Central memory CD4-positive, alpha-beta T cell (primary cell): Measurements from ENCODE around the gene DCLK2.

Source experiments
- DNase-seq: peaks from one replicate; pipeline ENCODE4 v3.0.0; 2022
- total RNA-seq, 3 experiments: gene quantifications; one replicate each; lab custom pipeline; 2026; lab: John Stamatoyannopoulos, UW

DCLK2 gene
- 0 reads per million in 3 experiments for total RNA-seq

- no peak for DNase-seq
Measured at GRCh38 chr4:150078041-150078578, at the start of gene DCLK2. DCLK2 (plus strand) TSS chr4:150078445; CDS start chr4:150079028, 583 bp downstream.

GRCh38 chr4:150032541-150032940 is 45.7 kb upstream of the DCLK2 start:
- DNase-seq = no peak

- no peak for DNase-seq
Measured at GRCh38 chr4:150033081-150033480, 45.2 kb upstream of the DCLK2 start.

GRCh38 chr4:150033901-150034300 is 44.3 kb upstream of the DCLK2 start:
- no peak for DNase-seq

- no peak for DNase-seq
Measured at GRCh38 chr4:150037251-150037856, 40.9 kb upstream of the DCLK2 start.

GRCh38 chr4:150038335-150039076 is 39.7 kb upstream of the DCLK2 start:
- no peak for DNase-seq

- no peak for DNase-seq
Measured at GRCh38 chr4:150039274-150040127, 38.7 kb upstream of the DCLK2 start.

- DNase-seq = no peak
Measured at GRCh38 chr4:150044517-150044916, 33.7 kb upstream of the DCLK2 start.

GRCh38 chr4:150045410-150045809 is 32.8 kb upstream of the DCLK2 start:
- no peak for DNase-seq

- DNase-seq = no peak
Measured at GRCh38 chr4:150046728-150047217, 31.5 kb upstream of the DCLK2 start.

- no peak for DNase-seq
Measured at GRCh38 chr4:150047546-150047945, 30.7 kb upstream of the DCLK2 start.

GRCh38 chr4:150049682-150050081 is 28.6 kb upstream of the DCLK2 start:
- no peak for DNase-seq

GRCh38 chr4:150050566-150050965 is 27.7 kb upstream of the DCLK2 start:
- DNase-seq = no peak

- no peak for DNase-seq
Measured at GRCh38 chr4:150051111-150051510, 27.1 kb upstream of the DCLK2 start.

GRCh38 chr4:150055467-150055866 is 22.8 kb upstream of the DCLK2 start:
- DNase-seq = no peak

- no peak for DNase-seq
Measured at GRCh38 chr4:150056569-150056968, 21.7 kb upstream of the DCLK2 start.

GRCh38 chr4:150061086-150061776 is 17.0 kb upstream of the DCLK2 start:
- no peak for DNase-seq

- no peak for DNase-seq
Measured at GRCh38 chr4:150063128-150063527, 15.1 kb upstream of the DCLK2 start.

- DNase-seq = no peak
Measured at GRCh38 chr4:150065740-150066139, 12.5 kb upstream of the DCLK2 start.

GRCh38 chr4:150067859-150068258 is 10.4 kb upstream of the DCLK2 start:
- DNase-seq = no peak

- DNase-seq = no peak
Measured at GRCh38 chr4:150068300-150068960, 9.8 kb upstream of the DCLK2 start.

GRCh38 chr4:150069353-150069752 is 8.9 kb upstream of the DCLK2 start:
- DNase-seq = no peak
